Cardiac fibroblast (primary cell): ENCODE measurements around the gene MYBPHL.
A peak's percentile ranks its signal among the peaks of the same experiment; 100 is the strongest.

Experiments used
- DNase-seq, 2 donors: peaks; one replicate each; pipeline versions ENCODE4 v3.0.0 to v3.0.0-alpha.2; 2010; ENCODE audit warnings: low read depth in 2 of 2
- H3K4me3 ChIP-seq, 2 donors: replicated peaks in 1 of 2; 1 replicate in 1 of 2; 2 replicates in 1 of 2; pipeline ENCODE4 v1.5.1; 2011; ENCODE audit warnings: low read depth in 2 of 2, low read length in 2 of 2, mild to moderate bottlenecking in 2 of 2, moderate library complexity in 1 of 2
- TF ChIP-seq, protein P1 (sequence below): IDR thresholded peaks from one replicate; pipeline ENCODE4 v1.5.1; 2011; ENCODE audit warnings: low read depth, mild to moderate bottlenecking, low read length, inconsistent platforms

The MYBPHL gene

GRCh38 chr1:109255678-109256077, 51.1 kb downstream of the MYBPHL start:
- no peak for DNase-seq
- H3K4me3 ChIP-seq, result no peak overlapping the region
- TF ChIP-seq, protein P1, sequence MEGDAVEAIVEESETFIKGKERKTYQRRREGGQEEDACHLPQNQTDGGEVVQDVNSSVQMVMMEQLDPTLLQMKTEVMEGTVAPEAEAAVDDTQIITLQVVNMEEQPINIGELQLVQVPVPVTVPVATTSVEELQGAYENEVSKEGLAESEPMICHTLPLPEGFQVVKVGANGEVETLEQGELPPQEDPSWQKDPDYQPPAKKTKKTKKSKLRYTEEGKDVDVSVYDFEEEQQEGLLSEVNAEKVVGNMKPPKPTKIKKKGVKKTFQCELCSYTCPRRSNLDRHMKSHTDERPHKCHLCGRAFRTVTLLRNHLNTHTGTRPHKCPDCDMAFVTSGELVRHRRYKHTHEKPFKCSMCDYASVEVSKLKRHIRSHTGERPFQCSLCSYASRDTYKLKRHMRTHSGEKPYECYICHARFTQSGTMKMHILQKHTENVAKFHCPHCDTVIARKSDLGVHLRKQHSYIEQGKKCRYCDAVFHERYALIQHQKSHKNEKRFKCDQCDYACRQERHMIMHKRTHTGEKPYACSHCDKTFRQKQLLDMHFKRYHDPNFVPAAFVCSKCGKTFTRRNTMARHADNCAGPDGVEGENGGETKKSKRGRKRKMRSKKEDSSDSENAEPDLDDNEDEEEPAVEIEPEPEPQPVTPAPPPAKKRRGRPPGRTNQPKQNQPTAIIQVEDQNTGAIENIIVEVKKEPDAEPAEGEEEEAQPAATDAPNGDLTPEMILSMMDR, result no peak

DNA sequence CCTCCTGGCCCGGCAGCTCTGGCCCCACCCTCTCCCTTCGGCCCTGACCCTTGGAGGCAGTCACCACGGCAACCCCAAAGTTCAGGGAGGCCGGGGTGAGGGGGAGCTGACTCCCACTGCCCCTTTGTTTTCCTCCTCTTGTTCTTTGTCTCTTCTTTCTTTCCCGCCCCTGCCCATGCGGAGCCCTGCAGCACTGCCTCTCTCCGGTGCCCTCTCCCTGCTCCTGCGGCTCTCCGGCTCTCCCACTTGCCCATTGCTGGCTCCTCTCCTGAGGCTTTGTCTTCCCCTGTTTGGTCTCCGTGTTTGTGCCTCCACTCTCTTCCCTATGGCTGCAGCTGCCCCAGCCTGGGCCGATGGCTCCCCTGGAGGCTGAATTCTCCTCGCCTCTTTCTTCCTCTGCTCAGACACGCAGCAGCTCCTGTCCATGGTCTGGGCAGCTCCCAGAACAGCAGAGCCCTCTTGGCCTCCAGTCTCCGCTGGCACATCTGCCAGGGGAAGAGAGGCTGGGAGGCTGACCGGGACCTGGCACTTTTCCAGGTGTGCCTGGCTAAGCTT, 51.6 kb downstream of the MYBPHL start:
- TF ChIP-seq, protein P1, result peak; percentile 20
- no peak for DNase-seq
- no peak overlapping the region for H3K4me3 ChIP-seq

GRCh38 chr1:109254621-109255096, 52.2 kb downstream of the MYBPHL start:
- no peak overlapping the region for H3K4me3 ChIP-seq
- TF ChIP-seq, protein P1, result no peak
- no peak for DNase-seq

- TF ChIP-seq, protein P1, result no peak
- H3K4me3 ChIP-seq, result no peak overlapping the region
- DNase-seq, result peak in 1 of 2 donors; percentile 38
These were observed 52.8 kb downstream of the MYBPHL start for GRCh38 chr1:109253803-109254620.

- peak in 1 of 2 donors; percentile 52 for DNase-seq
- H3K4me3 ChIP-seq, result no peak overlapping the region
- TF ChIP-seq, protein P1, result no peak
These were observed 53.7 kb downstream of the MYBPHL start for GRCh38 chr1:109252893-109253802.

DNA sequence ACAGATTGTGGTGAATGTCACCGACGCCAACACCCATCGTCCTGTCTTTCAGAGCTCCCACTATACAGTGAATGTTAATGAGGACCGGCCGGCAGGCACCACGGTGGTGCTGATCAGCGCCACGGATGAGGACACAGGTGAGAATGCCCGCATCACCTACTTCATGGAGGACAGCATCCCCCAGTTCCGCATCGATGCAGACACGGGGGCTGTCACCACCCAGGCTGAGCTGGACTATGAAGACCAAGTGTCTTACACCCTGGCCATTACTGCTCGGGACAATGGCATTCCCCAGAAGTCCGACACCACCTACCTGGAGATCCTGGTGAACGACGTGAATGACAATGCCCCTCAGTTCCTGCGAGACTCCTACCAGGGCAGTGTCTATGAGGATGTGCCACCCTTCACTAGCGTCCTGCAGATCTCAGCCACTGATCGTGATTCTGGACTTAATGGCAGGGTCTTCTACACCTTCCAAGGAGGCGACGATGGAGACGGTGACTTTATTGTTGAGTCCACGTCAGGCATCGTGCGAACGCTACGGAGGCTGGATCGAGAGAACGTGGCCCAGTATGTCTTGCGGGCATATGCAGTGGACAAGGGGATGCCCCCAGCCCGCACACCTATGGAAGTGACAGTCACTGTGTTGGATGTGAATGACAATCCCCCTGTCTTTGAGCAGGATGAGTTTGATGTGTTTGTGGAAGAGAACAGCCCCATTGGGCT, 54.5 kb downstream of the MYBPHL start:
- no peak overlapping the region for H3K4me3 ChIP-seq
- DNase-seq, result no peak
- TF ChIP-seq, protein P1, result no peak
